PFSK-1 (cell line): ENCODE results near the gene GABBR1.

Experiments used
- FOXP2 ChIP-seq: optimal IDR thresholded peaks from 2 replicates; pipeline ENCODE3; 2011; ENCODE audit warnings: borderline replicate concordance, control low read depth, inconsistent platforms; ENCODE audit not compliant: insufficient read depth; ENCODE audit errors: extremely low read length, extremely low read depth
- POLR2AphosphoS5 ChIP-seq: IDR thresholded peaks from 2 replicates; pipeline ENCODE4 v1.6.1; 2012; ENCODE audit warnings: low read depth, mild to moderate bottlenecking, control low read depth, low read length, moderate library complexity
- REST ChIP-seq, 2 experiments: IDR thresholded peaks; 2 replicates each; pipeline versions ENCODE4 v1.6.1 to v1.8.0; 2011 to 2012; ENCODE audit warnings: low read depth in 2 of 2, low read length in 2 of 2, control low read depth in 1 of 2, inconsistent platforms in 1 of 2, mild to moderate bottlenecking in 1 of 2, moderate library complexity in 1 of 2; ENCODE audit not compliant: insufficient read depth in 1 of 2
- SIN3A ChIP-seq: IDR thresholded peaks from 2 replicates; pipeline ENCODE4 v1.6.1; 2012; ENCODE audit warnings: mild to moderate bottlenecking, low read length, moderate library complexity, borderline replicate concordance; ENCODE audit not compliant: insufficient read depth
- TAF1 ChIP-seq: IDR thresholded peaks from 2 replicates; pipeline ENCODE4 v1.6.1; 2012; ENCODE audit warnings: low read length, control low read depth, borderline replicate concordance; ENCODE audit not compliant: insufficient read depth

GABBR1 gene

DNA sequence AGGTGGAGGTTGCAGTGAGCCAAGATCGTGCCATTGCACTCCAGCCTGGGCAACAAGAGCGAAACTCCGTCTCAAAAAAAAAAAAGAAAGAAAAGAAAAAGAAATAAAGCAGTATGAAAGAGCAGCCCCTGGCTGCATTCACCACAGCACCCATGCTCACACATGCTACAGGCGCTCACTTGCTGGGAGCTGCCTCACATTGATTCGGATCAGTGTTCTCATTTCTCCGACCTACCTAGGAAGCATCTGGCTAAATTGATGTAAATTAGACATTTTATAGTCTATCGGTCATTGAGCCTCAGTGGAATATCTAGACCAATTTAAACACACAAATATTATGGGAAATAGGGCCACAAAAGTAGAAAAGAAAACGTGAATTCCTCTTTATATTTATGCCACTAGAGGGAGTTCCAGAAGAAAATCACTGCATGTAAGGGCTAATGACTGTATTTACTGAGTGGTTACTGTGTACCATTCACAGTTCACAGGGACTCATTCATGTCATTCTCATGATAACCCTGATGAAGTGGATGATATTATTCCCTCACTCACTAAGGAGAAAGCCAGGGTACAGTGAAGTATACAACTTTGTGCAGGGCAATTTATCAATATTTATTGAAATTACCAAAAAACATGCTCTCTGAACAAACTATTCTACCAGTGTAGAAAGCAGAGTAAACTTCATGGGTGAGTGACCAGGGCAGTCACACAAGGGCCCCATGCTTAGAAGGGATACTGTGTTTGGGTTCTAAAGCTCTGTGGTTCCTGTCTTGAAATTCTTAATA is 18.6 kb upstream of the GABBR1 start:
- TF ChIP-seq SIN3A: no peak
- no peak for TF ChIP-seq TAF1
- TF ChIP-seq POLR2AphosphoS5: no peak
- TF ChIP-seq REST (IDR thresholded peaks at IDR 0.05; ENCODE audit: insufficient read depth in 1 of 2, low read depth in 2 of 2, low read length in 2 of 2): no peak
- TF ChIP-seq FOXP2: no peak

DNA sequence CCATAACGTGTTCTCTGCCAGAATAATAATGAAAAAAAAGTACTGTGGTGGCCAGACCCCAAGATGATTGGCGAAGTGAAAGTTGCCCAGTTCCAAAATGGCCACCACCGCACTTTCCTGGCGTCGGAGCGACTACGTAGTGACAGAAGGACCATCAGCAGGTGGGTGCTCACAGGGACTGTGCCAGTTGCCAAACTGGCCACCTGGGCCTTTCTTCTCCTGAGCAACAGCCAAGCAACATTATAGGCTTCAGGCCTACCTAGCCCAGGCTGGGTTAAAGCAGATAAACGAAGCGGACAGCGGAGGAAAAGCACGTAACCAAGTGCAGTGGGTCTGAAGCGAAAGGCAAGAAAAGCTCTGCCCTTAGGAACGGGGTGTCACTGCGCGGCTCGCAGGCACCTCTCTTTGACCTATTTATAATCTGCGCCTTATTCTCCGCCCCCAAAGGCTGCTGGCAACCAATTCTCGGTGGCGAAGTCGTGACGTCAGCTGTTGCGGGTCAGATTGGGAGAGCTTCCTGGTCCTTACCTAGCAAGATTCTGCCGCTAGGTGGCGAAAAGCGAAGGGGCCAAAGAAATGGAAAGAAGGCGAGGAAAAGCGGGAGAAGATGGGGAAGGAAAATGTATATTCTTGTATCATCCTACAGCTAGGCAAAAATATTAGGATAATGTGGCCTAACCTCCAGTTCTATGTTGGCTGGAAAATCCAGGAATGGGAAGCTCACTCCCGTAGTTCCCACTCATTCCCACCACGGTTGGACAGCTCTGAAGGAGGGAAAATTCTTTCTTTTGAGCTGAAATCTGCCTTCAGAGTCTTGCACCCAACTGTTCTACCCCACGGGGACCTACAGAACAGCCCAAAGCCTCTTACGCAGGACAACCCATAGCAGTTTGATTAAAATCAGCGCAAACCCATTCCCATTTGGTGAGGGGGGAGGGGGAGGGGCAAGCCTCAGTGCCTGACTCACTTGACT is 17.0 kb upstream of the GABBR1 start:
- TF ChIP-seq REST (IDR thresholded peaks at IDR 0.05; ENCODE audit: insufficient read depth in 1 of 2, low read depth in 2 of 2, low read length in 2 of 2): 0 out of 4 replicates have a peak, but pooled peaks of 1 of the 2 experiments have one; percentile 17
- TF ChIP-seq POLR2AphosphoS5: 0 out of 2 replicates have a peak, but pooled peaks have one; percentile 15
- no peak for TF ChIP-seq FOXP2
- no peak for TF ChIP-seq SIN3A
- TF ChIP-seq TAF1: no peak

GRCh38 chr6:29647927-29648642 is 15.1 kb upstream of the GABBR1 start:
- TF ChIP-seq REST (IDR thresholded peaks at IDR 0.05; ENCODE audit: insufficient read depth in 1 of 2, low read depth in 2 of 2, low read length in 2 of 2): no peak
- no peak for TF ChIP-seq TAF1
- TF ChIP-seq SIN3A: no peak
- no peak for TF ChIP-seq FOXP2
- no peak for TF ChIP-seq POLR2AphosphoS5

GRCh38 chr6:29641430-29642148 is 8.6 kb upstream of the GABBR1 start:
- TF ChIP-seq TAF1 (no peak), SIN3A (no peak), REST (IDR thresholded peaks at IDR 0.05; ENCODE audit: insufficient read depth in 1 of 2, low read depth in 2 of 2, low read length in 2 of 2) (no peak), POLR2AphosphoS5 (no peak), FOXP2 (no peak)
